Amniotic epithelial cell (primary cell): ENCODE measurements around the gene MSMB.

Experiments used
- DNase-seq: peaks from one replicate; pipeline ENCODE4 v3.0.0-alpha.2; 2010; ENCODE audit warnings: low read depth

The MSMB gene

DNA sequence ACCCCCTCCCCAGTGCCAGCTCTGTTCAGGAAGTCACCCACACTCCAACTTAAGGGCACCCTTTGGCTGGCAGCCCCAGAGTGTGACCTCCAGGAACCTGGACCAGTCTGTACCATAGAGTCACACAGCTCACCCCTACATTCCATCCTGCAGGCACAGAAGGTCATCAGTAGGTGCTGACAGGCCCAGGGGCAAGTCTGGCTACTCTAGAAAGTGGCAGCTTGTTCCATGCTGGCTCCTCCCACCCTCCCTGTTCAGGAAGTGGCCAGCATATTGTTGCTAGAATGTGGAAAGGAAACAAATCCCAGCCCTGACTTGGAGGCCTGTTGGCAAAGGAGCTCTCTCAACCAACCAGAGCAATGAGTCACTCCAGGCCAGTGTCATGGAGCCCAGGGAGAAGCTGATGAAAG lies 12.5 kb downstream of the MSMB start:
- peak; percentile 79 for DNase-seq

DNA sequence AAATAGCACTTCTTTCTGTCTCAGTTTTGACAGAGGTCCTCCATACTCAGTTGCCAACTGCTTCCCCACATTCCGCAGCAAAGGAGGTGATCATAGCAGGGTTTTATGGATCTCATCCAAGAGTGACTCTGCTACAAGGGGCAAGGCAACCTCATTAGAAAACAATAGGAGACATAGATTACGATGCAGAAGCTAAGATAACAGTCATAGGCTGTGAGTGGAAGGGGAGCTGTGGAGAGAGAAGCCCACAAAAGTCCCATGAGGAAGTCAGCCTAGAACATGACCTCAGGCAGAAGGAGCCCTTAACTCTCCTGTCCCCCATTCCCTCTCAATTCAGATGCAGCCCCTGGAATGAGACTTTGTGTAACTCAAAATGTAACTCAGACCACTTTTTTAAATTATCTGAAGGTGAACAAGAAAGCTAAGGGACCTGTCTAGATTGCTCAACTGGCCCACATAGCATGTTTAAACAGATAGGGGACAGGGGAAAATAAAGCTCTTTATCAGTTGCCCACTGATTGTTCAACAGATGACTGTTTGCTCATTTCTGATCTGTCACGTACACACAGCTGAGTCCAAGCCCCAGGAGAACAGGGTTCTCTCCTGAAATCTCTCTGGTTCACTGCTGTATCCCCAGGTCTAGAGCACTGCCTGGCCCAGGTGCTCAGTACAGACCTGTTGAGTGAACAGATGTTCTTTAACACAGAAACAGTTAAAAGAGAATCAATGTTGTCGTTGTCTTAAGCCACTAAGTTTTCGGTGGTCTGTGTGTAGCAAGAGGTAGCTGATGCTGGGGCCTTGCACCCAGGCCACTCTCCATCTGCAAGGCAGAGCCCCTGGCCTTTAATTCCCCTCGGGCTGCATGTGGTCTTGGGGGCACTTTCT lies 14.2 kb downstream of the MSMB start:
- DNase-seq: no peak

- peak; percentile 98 for DNase-seq
These were observed 15.8 kb downstream of the MSMB start, which contains the start of gene NCOA4 for GRCh38 chr10:46030091-46030937. NCOA4 (minus strand) TSS chr10:46030623; CDS start chr10:46016680, 13,943 bp downstream.

- no peak for DNase-seq
These were observed 16.5 kb downstream of the MSMB start for GRCh38 chr10:46029461-46030030.

GRCh38 chr10:46028584-46029460 lies 17.2 kb downstream of the MSMB start:
- DNase-seq: peak; percentile 79

- no peak for DNase-seq
These were observed 20.0 kb downstream of the MSMB start for GRCh38 chr10:46026106-46026505.

GRCh38 chr10:46025406-46025805 lies 20.7 kb downstream of the MSMB start:
- DNase-seq: no peak

DNA sequence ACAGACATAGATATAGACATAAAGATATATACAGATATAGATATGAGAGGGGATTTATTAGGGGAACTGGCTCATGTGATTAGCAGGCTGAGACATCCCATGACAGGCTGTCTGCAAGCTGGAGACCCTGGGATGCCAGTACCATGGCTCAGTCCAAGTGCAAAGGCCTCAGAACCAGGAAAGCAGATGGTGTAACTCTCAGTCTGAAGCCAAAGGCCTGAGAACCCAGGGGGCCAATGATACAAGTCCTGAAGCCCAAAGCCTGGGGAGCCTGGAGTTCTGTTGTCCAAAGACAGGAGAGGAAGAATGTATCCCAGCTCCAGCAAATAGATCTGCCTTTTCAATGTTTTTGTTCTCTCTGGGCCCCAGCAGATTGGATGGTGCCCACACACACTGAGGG lies 21.1 kb downstream of the MSMB start:
- DNase-seq: no peak

- peak; percentile 93 for DNase-seq
These were observed 22.9 kb downstream of the MSMB start for GRCh38 chr10:46022978-46023702.

DNA sequence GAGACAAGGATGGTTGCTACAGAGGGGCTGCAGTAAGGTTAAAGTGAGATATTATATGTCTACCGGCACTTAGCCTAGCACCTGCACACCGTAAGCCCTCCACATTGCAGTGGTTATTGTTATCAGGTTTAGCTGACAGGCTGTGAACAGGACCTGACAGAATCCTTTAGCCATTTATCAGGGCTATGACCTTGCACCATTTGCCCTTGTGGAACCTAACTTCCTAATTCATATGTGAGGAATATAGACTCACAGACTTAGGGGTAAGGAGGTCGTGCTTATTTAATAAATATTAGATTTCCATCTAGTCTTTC lies 25.8 kb downstream of the MSMB start:
- no peak for DNase-seq

- DNase-seq: no peak
These were observed 26.3 kb downstream of the MSMB start for GRCh38 chr10:46019569-46020343.

DNA sequence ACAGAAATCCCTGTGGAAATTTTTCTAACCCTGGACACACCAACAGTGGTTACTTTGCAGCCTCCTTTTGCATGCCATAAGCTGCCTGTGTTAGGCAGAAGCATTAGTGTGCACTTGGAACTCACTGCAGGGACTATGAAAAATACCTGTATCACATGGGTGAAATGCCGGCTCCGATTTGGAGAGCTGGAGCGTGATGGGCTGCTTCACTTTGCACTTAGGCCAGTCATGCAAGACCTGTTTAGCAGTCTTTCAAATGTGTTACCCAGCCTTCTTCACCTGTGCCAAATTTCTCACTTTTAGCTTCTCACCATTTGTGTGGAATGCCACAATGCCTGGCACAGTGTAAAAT lies 26.9 kb downstream of the MSMB start:
- DNase-seq: no peak

DNA sequence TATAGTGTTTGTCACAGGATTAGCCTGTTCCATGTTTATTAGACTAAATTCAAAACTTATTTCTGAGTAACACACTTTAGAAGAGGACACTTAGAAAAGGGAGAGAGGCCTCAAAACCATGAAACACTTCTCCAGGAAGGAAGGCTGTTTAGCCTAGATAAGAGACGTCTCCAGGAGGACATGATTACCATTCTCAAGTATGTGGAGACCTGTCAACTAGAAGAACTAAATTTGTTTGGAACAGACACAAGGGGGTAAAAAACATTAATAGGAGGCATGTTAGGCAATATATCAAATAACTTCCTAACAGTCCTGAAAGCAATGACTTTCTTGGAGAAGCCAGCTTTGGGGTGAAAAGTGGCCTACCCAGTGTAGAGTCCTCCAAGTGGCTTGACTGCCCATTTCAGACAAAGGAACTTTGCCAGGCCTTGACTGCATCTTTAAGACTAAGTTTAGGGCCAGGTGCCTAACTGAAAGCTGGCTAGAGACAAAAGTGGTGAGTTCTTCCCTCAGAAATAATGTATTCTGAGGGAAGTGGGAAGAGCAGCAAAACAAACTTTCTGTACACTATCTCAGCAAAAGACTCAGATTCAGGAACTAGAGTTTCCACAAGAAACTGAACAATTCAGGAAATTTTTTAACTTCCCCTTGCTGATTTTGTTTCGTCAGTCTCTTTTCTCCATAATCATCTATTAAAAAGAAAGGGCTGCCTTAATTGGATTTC lies 27.5 kb downstream of the MSMB start:
- DNase-seq: peak; percentile 86

- DNase-seq: no peak
These were observed 28.3 kb downstream of the MSMB start for GRCh38 chr10:46017733-46018132.

DNA sequence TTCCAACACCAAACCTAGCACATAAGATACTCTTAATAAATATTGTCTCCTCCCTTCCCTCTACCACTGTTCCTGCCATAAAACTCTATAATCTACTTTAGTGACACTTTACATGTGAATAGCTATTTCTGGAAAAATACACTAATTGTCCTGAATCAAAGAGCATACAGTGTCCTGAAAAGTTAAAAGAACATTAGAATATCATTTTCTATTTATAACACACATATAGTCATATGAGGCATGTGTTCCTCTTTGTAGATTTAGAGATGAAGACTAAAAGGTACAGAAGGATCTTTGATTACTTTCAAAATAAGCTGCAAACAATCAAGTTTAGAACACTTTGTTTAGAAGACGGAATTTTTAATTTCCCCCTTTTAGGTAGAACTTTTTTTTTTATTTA lies 29.3 kb downstream of the MSMB start:
- no peak for DNase-seq

DNA sequence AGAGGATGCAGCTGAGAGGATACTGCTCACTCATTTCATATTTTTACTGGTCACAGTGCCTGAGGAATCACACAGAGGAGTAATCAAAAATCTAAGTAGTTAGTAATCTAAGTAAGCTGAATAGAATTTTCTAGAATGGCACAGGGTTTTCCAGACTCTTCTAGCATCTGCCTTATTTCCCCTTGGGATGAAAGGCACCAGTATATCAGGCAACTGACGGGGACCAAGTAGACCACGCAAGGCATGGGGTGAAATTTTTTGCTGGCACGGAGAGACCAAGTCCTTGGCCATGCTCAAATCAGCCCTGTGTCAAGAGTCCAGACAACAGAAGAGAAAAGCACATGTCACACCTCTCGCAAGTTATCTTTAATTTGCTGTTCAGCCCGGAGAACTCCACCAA lies 29.9 kb downstream of the MSMB start:
- no peak for DNase-seq

DNA sequence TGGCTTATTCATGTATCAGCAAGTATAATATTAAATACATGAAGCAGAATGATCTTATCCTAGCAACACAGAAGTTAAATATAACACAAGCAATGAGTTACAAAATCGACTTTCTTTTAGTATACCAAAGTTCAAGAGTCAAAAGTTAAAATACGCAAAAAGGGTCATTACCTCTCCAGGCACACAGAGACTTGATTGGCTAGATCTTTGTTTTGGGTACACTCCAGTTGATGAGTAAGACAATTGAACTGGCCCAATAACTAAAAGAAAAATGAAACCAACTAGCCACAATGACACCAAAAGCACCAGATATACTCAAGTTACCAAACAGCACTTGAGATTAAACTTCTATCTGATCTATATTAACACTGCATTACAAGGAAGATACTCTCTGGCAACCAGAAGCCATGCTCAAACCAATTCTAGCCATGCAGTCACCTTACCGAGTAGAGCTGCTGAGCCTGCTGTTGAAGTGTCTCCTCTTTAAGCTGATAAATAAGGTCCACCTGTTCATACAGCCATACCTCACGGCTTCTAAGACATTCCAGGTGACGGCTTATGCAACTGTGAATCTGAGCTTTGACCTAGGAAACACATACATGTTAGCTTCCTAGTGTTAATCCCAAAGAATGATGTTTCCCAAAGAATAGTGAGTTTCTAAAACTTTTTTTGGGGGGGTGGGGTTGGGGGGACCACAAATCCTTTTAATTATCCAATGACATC lies 31.2 kb downstream of the MSMB start:
- DNase-seq: no peak

GRCh38 chr10:46014206-46014605 lies 31.9 kb downstream of the MSMB start:
- DNase-seq: no peak

GRCh38 chr10:46012746-46013145 lies 33.3 kb downstream of the MSMB start:
- DNase-seq: no peak
